HEK293 (cell line): ENCODE data around the gene FHIT.

Experiments used
- CTCF ChIP-seq: fragments of 450-650 bp; formaldehyde crosslinking; IDR thresholded peaks from 2 replicates; pipeline ENCODE4 v1.5.1; 2016; ENCODE audit warnings: missing biosample characterization, missing genetic modification characterization
- ZNF155 ChIP-seq: fragments of 450-650 bp; formaldehyde crosslinking; IDR thresholded peaks from 2 replicates; pipeline ENCODE4 v1.5.1; 2016; ENCODE audit warnings: missing biosample characterization, missing genetic modification characterization
- ZNF174 ChIP-seq: fragments of 450-650 bp; formaldehyde crosslinking; IDR thresholded peaks from 2 replicates; pipeline ENCODE4 v1.5.0; 2017; ENCODE audit warnings: missing biosample characterization, mild to moderate bottlenecking, missing genetic modification characterization
- ZNF24 ChIP-seq: fragments of 450-650 bp; formaldehyde crosslinking; IDR thresholded peaks from 2 replicates; pipeline ENCODE4 v1.5.1; 2016; ENCODE audit warnings: missing biosample characterization, missing genetic modification characterization

GRCh38 chr3:60383345-60383744 lies 867.9 kb downstream of the FHIT start:
- TF ChIP-seq ZNF155 (tag by site-specific recombination) (no peak), ZNF24 (tag by site-specific recombination) (no peak), ZNF174 (no peak), CTCF (tag by site-specific recombination) (no peak)
